SK-N-MC (cell line): ENCODE results near the gene SPECC1.

ENCODE experiments used
- DNase-seq: peaks from one replicate; pipeline ENCODE4 v3.0.0-alpha.2; 2011; ENCODE audit warnings: low read depth, low spot score
- H3K27ac ChIP-seq: fragments of 200-600 bp; sonication (generic); 2 replicates; pipeline ENCODE4 v1.5.1; 2016; ENCODE audit warnings: mixed run types
- H3K36me3 ChIP-seq: fragments of 200-600 bp; sonication (generic); 2 replicates; pipeline ENCODE4 v1.6.1; 2017; ENCODE audit warnings: antibody characterized with exemption, low read length, mixed read lengths; ENCODE audit not compliant: insufficient read depth
- H3K4me3 ChIP-seq: fragments of 200-600 bp; sonication (generic); 2 replicates; pipeline ENCODE4 v1.5.1; 2016
- H3K9ac ChIP-seq: fragments of 200-600 bp; sonication (generic); 2 replicates; pipeline ENCODE4 v1.8.0; 2017; ENCODE audit warnings: mixed run types, mixed read lengths; ENCODE audit not compliant: insufficient read length
- H3K9me3 ChIP-seq: fragments of 200-600 bp; sonication (generic); 2 replicates; pipeline ENCODE4 v1.6.1; 2017; ENCODE audit warnings: low read depth, mild to moderate bottlenecking, antibody characterized with exemption, low read length, moderate library complexity, mixed read lengths
- EZH2 ChIP-seq: fragments of 200-600 bp; sonication (generic); IDR thresholded peaks from one replicate; pipeline ENCODE4 v1.6.1; 2017; ENCODE audit warnings: antibody characterized with exemption
- FOXP2 ChIP-seq: optimal IDR thresholded peaks from 2 replicates; pipeline ENCODE3; 2011; ENCODE audit warnings: mild to moderate bottlenecking, moderate library complexity; ENCODE audit not compliant: insufficient read depth; ENCODE audit errors: extremely low read length, control extremely low read depth
- POLR2AphosphoS5 ChIP-seq: IDR thresholded peaks from 2 replicates; pipeline ENCODE4 v1.6.1; 2012; ENCODE audit warnings: mild to moderate bottlenecking, low read depth, low read length, borderline replicate concordance

SPECC1 gene

DNA sequence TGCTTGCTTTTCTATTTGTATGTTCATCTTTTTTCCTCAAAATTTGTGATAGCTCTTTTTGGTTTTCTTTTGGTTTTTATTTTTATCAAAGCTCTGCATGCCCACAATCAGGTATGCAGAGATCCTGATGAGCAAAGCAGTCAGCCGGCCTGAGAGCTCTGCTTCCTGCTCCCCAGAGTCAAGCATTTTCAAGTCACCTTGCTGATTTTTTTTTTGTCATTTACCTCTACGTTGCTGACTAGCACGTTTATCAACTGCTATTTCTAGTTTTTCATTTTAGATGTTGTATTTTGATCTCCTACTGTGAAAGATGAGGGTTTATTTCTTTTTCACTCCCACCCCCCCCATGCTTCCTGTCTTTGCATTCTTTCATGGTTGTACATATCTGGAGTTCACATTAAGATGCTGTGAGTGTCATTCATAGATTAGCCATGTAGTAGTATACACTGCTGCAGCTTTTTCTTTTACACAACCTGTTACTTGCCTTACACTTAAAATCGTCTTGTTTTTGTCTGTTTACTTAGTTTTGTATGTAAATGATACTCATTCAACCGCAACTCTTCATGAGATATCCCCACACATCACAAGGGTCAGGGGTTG, 262.0 kb downstream of the SPECC1 start:
- no peak for DNase-seq
- H3K9ac ChIP-seq = no peak overlapping the region
- TF ChIP-seq FOXP2 = no peak
- TF ChIP-seq POLR2AphosphoS5 = no peak
- TF ChIP-seq EZH2 = no peak
- no peaks in the 10 kb centered on the region for H3K9me3 ChIP-seq
- no peaks in the 10 kb centered on the region for H3K36me3 ChIP-seq
- H3K4me3 ChIP-seq = no peak overlapping the region
- peak overlapping the region; percentile 46; the same call in 1 of the 2 replicates for H3K27ac ChIP-seq

- DNase-seq = no peak
- Histone ChIP-seq H3K27ac (no peak overlapping the region), H3K36me3 (no peaks in the 10 kb centered on the region), H3K4me3 (no peak overlapping the region), H3K9ac (no peak overlapping the region), H3K9me3 (no peaks in the 10 kb centered on the region)
- no peak for TF ChIP-seq EZH2
- no peak for TF ChIP-seq POLR2AphosphoS5
- no peak for TF ChIP-seq FOXP2
Observed at GRCh38 chr17:20273741-20274500, 264.8 kb downstream of the SPECC1 start.

GRCh38 chr17:20275653-20276052, 266.5 kb downstream of the SPECC1 start:
- no peak overlapping the region for H3K9ac ChIP-seq
- H3K36me3 ChIP-seq = no peaks in the 10 kb centered on the region
- no peak overlapping the region for H3K27ac ChIP-seq
- no peak for DNase-seq
- H3K9me3 ChIP-seq = no peaks in the 10 kb centered on the region
- TF ChIP-seq EZH2 = no peak
- no peak for TF ChIP-seq POLR2AphosphoS5
- TF ChIP-seq FOXP2 = no peak
- H3K4me3 ChIP-seq = no peak overlapping the region

- DNase-seq = no peak
- H3K27ac ChIP-seq = no peak overlapping the region
- H3K9me3 ChIP-seq = no peaks in the 10 kb centered on the region
- no peaks in the 10 kb centered on the region for H3K36me3 ChIP-seq
- no peak overlapping the region for H3K9ac ChIP-seq
- TF ChIP-seq FOXP2 (no peak), POLR2AphosphoS5 (no peak), EZH2 (no peak)
- no peak overlapping the region for H3K4me3 ChIP-seq
Observed at GRCh38 chr17:20276421-20276820, 267.3 kb downstream of the SPECC1 start.

DNA sequence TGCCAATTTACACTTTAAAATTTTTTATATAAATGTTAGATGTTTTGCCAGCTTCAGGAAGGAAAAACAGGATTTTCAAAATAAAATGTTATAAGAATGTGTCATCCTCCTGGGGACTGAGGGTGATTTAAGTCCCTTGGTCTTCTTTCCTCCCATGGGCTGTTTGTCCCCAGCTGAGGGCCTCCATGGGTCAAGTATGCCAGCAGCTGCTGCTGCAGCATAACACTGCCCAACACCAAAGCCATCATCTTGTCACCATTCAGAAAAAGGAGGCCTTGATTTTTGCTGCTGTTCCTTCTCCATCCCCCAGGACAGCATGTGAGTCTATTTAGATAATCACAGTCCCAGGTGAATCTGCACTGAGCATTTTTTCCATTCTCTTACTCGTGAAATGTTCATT, 269.6 kb downstream of the SPECC1 start:
- no peak overlapping the region for H3K9ac ChIP-seq
- TF ChIP-seq FOXP2 = no peak
- TF ChIP-seq EZH2 = no peak
- TF ChIP-seq POLR2AphosphoS5 = no peak
- H3K4me3 ChIP-seq = no peak overlapping the region
- H3K36me3 ChIP-seq = no peaks in the 10 kb centered on the region
- H3K9me3 ChIP-seq = no peaks in the 10 kb centered on the region
- no peak overlapping the region for H3K27ac ChIP-seq
- no peak for DNase-seq

GRCh38 chr17:20279631-20280030, 270.5 kb downstream of the SPECC1 start:
- no peak overlapping the region for H3K27ac ChIP-seq
- no peak for DNase-seq

GRCh38 chr17:20280051-20280450, 270.9 kb downstream of the SPECC1 start:
- Histone ChIP-seq H3K36me3 (no peaks in the 10 kb centered on the region), H3K27ac (no peak overlapping the region)
- DNase-seq = no peak

More at GRCh38 chr17:20279631-20280030, 270.5 kb downstream of the SPECC1 start:
- Histone ChIP-seq H3K9me3 (no peaks in the 10 kb centered on the region), H3K36me3 (no peaks in the 10 kb centered on the region), H3K4me3 (no peak overlapping the region), H3K9ac (no peak overlapping the region)
- no peak for TF ChIP-seq EZH2
- no peak for TF ChIP-seq POLR2AphosphoS5
- no peak for TF ChIP-seq FOXP2

DNA sequence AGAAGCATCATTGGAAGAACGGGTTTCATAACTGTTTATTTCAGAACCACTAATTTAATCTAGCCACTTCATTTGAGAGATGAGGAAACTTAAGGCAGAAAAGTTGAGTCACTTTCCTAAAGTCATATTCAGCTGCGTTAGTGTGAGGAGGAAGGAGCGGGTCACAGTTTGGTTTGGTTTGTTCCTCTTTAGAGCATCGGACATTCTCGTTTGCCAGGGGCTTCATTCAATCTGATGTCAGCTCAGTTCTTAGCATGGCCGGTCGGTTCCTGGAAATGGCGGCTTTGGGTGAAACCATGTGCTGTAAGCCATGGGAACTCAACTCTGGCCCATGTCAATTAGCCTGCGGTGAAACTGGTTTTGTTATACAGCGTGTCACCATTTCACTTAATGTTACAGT, 271.7 kb downstream of the SPECC1 start:
- Histone ChIP-seq H3K4me3 (no peak overlapping the region), H3K27ac (no peak overlapping the region), H3K9me3 (no peaks in the 10 kb centered on the region), H3K36me3 (no peaks in the 10 kb centered on the region), H3K9ac (no peak overlapping the region)
- no peak for TF ChIP-seq FOXP2
- TF ChIP-seq EZH2 = no peak
- TF ChIP-seq POLR2AphosphoS5 = no peak
- DNase-seq = no peak

More at GRCh38 chr17:20280051-20280450, 270.9 kb downstream of the SPECC1 start:
- Histone ChIP-seq H3K9ac (no peak overlapping the region), H3K4me3 (no peak overlapping the region), H3K9me3 (no peaks in the 10 kb centered on the region)
- no peak for TF ChIP-seq POLR2AphosphoS5
- no peak for TF ChIP-seq FOXP2
- no peak for TF ChIP-seq EZH2
